Activated gamma-delta T cell treated with anti-CD3 and anti-CD28 coated beads, Interleukin-2, amount 50 U/mL, for 16 hours (primary cell): ENCODE measurements around the gene IFRD2.
A peak's percentile ranks its signal among the peaks of the same experiment; 100 is the strongest.
"Not testable (repeated sequence)": the region's sequence is repeated elsewhere in the genome, so short reads cannot be mapped to it uniquely, and the experiment has no call there.

Source experiments
- DNase-seq: peaks from one replicate; pipeline ENCODE4 v3.0.0-alpha.2; 2020; ENCODE audit warnings: low read depth

Gene IFRD2

GRCh38 chr3:50324351-50325112 is 32.3 kb upstream of the IFRD2 start:
- peak; percentile 37 for DNase-seq

GRCh38 chr3:50323614-50324199 is 31.5 kb upstream of the IFRD2 start:
- no peak for DNase-seq

- no peak for DNase-seq
Observed at GRCh38 chr3:50323092-50323600, 30.9 kb upstream of the IFRD2 start.

- no peak for DNase-seq
Observed at GRCh38 chr3:50322386-50323091, 30.3 kb upstream of the IFRD2 start, which contains the start of gene HYAL2. HYAL2 (minus strand) TSS chr3:50322745; CDS start chr3:50320489, 2,256 bp downstream.

GRCh38 chr3:50322115-50322385 is 29.8 kb upstream of the IFRD2 start:
- DNase-seq, result no peak

GRCh38 chr3:50321336-50322114 is 29.3 kb upstream of the IFRD2 start:
- DNase-seq, result peak; percentile 68

- no peak for DNase-seq
Observed at GRCh38 chr3:50320853-50321335, 28.7 kb upstream of the IFRD2 start.

- DNase-seq, result no peak
Observed at GRCh38 chr3:50319894-50320625, 27.8 kb upstream of the IFRD2 start.

- DNase-seq, result no peak
Observed at GRCh38 chr3:50319181-50319893, 27.1 kb upstream of the IFRD2 start.

GRCh38 chr3:50318615-50319014 is 26.4 kb upstream of the IFRD2 start:
- no peak for DNase-seq

GRCh38 chr3:50318163-50318562 is 25.9 kb upstream of the IFRD2 start:
- DNase-seq, result no peak

GRCh38 chr3:50317300-50317699 is 25.1 kb upstream of the IFRD2 start:
- DNase-seq, result no peak

GRCh38 chr3:50316657-50317242 is 24.5 kb upstream of the IFRD2 start:
- DNase-seq, result peak; percentile 67

GRCh38 chr3:50314816-50315215 is 22.6 kb upstream of the IFRD2 start:
- no peak for DNase-seq

- no peak for DNase-seq
Observed at GRCh38 chr3:50314342-50314741, 22.1 kb upstream of the IFRD2 start.

GRCh38 chr3:50312041-50312440 is 19.8 kb upstream of the IFRD2 start:
- DNase-seq, result not testable (repeated sequence)

GRCh38 chr3:50304601-50305000 is 12.4 kb upstream of the IFRD2 start:
- no peak for DNase-seq

GRCh38 chr3:50303013-50303815 is 11.0 kb upstream of the IFRD2 start, which contains the start of gene HYAL1:
HYAL1 (minus strand) TSS chr3:50303574; CDS start chr3:50302956, 618 bp downstream.
- DNase-seq, result no peak
